ENCODE measurements around the gene TFG.
A peak's percentile ranks its signal among the peaks of the same experiment; 100 is the strongest.

The TFG gene

DNA sequence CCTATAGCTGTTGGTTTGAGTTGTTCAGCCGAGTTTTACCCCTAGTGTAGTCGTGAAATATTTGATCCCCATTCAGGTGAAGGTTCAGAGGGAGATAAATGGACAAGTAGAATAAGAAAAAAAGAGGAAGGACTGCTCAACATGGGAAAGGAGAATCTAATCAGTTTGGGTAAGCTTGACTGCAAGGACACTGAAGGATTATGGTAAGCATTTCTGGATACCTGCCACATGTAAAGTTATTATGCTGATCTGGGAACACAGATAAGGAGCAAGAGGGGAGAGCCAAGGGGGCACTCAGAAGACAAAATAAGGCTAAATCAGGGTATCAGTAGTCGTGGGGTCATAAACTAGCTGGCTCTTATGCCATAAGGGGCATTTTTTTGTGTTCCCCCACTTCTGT, 49.9 kb downstream of the TFG start:
- no peak for DNase-seq

DNA sequence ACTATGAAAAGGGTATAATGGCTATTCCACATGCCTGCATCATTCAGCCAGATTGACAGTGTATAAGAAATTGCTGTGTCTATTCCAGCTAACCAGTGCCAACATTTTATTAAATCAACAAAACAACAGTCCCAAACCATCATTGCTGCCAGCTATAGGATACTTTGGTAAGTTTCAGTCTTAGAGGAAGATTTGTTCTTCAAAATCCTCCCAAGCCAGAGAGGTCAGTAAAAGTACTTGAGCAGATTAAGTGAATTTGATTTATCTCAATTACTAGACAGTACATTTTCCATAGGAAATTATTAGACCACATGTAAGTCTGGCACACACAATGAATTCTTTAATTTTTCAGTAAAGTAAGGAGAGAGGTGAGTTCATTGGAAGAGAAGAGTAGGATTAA, 50.7 kb downstream of the TFG start:
- no peak for DNase-seq

DNA sequence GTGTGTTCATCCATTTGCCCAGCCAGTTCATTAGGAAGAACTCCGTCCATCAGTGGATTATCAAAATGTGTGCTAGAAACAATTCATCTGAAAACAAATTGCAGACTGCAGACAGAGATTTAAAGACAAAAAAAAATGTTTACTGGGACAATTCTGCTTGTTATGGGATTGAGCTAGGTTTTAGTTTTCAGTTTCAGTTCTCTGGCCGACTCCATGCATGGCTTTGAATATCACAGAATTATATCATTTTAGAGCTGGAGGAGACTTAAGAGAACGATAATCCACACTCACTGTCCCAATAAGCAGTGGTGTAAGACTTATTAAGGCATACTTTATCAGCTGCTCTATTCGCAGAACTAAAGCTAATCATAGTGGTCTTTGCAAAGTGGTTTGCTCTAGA, 51.1 kb downstream of the TFG start:
- no peak for DNase-seq

- DNase-seq = no peak
Observed at GRCh38 chr3:100761211-100761942, 52.1 kb downstream of the TFG start.

DNA sequence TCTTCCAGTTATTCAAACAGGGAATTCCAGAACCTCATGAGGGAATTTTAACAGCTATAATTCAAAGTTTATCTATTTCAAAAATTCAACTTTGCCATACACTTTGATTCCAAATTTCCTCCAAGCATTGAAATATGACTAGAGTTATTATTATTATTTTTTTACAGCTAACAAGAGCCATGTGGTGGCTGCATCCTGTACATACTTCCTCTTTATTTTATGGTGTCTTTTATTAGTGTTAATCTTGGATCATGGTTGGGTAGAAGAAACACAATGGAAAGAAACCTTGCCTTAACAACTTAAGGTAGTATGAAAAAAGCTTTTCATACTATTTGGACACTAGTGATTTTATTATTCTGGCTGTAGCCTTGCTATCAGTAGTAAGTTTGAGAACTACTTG, 52.7 kb downstream of the TFG start:
- DNase-seq = no peak

DNA sequence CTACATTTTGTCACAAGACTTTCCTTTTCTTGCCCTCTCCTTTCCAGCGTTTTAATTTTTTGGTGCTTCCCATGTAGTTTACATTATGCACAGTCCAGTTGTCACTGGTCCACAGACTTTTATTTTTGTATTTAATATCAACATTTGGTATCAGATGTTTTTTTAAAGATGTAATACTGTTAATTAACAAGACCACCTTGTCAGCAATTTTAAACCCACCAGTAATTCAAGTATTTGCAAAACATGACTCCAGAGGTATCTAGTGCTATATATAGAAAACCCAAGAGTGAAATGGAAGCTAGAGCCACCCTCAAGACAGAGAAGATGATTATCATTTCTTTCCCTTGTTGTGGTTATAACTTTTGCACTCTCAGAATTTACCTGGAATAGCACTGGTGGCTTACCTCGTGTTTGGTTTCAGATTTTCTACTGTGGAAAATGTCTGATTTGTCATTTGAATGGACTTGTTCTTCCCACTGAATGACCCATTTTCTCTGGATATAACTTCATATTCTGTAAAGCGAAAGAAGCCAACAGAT, 56.2 kb downstream of the TFG start:
- DNase-seq = no peak

DNA sequence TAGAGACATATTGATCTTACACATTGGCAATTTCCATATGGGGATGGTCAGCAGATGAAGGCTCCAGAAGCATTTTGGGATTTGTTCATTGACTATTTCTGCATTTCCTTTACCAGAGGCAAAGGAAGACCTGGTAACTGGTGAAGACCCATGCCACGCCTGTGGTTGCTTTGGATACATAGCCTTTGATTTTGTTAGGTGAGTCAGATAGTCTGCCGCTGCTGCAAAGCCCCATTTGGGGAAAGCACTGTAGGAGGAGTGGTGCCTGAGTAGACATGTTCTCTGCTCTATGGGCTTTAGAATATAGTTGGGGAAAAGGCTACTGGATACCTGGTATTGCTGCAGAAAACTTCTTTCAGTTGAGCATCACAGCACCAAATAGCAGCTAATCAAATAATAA, 56.8 kb downstream of the TFG start:
- DNase-seq = no peak

DNA sequence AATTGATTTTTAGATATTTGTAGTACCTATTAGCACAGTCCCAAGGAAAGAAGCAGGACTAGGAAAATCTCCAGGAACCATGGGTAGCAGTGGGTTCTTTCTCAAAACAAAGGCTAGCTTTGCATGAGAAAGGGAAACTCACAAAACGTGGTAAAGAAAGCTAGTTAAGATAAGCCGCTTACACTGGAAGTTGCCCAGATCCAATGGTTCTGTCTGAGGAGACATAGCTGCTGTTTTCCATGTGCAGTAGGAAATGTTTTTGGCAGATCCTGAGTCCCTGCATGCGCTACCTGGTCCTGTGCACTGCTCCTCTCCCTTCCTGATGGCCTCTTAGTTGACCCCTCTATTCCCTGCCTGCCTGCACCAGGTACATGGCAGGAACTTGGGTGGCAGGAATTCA, 60.4 kb downstream of the TFG start:
- no peak for DNase-seq

DNA sequence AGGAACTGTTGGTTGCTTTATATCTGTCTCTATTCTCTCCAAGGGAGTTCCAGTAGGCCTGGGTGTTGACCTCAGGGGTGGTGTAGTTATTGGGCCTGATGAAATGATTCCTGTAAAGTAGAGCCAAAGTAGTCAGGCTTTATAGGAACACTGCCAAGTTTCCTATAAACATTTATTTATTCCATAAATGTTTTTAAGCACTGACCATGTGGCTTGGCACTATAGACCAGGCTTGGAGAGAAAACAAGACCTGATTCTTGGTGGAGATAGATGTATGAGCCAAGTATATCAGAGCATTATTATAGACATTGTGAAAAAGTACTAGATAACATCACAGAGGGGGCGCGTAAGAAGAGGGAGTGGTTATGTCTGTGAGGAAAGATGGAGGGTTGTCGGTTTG, 65.9 kb downstream of the TFG start:
- DNase-seq = no peak

- DNase-seq = peak; percentile 14
Observed at GRCh38 chr3:100775669-100776068, 66.4 kb downstream of the TFG start.

GRCh38 chr3:100776097-100776729, 66.9 kb downstream of the TFG start:
- no peak for DNase-seq

- peak; percentile 21 for DNase-seq
Observed at GRCh38 chr3:100776746-100777145, 67.5 kb downstream of the TFG start.

DNA sequence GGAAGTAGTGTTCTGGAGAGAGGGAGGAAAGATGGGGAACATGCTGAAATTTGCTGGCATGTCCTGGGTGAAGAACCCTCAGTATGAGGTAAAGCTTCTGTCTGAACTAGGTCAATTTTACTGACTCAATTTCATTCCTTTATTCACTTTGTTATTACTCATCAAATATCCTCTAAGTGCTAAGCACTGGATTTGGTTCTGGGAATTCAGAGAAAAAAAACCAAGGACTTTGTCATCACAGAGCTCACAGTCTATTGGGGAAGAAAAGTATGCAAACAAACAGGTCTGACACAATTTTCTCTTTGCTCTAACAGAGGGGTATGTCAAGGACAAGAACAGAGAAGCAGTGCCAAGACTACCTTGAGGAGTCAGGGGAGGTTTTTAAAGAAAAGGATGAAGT, 68.0 kb downstream of the TFG start:
- DNase-seq = peak; percentile 88

DNA sequence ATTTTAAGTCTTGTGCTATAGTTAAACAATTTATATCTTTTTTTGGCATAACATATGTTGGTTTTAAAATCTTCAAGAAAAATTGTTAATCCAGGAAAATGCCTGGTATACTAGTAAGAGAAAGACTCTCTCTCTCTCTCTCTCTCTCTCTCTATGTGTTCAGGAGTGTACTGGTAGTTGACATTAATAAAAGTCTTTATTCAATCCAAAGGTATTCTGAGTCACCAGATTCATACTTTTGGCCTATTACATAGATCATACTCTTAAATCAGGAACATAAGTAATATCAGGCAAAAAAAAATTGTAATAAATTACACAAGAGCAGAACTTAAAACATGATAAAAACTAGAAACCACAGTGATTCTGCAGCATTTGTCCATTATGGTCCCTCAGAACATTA, 70.2 kb downstream of the TFG start:
- DNase-seq = peak; percentile 53

- DNase-seq = no peak
Observed at GRCh38 chr3:100780071-100780622, 70.9 kb downstream of the TFG start.

- peak; percentile 94 for DNase-seq
Observed at GRCh38 chr3:100781301-100781700, 72.0 kb downstream of the TFG start.

DNA sequence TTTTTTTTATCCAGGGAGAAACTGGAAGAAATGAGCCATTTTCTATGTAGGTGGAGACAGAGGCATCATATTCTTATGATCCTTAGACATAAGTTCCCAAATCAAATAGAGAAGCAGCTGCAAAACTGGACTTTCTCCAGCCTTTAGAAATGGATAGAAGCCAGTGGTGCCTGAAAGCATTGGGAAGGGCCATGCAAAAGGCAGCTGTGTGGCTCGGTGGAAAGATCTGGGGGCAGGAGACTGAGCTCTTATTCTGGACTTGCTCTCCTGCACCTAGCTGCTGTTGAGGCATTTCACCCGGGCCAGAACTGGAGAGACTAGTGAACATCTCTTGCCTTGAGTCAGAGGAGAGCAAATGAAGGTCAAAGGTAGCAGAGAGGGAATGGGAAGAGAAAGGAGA, 73.1 kb downstream of the TFG start:
- no peak for DNase-seq

DNA sequence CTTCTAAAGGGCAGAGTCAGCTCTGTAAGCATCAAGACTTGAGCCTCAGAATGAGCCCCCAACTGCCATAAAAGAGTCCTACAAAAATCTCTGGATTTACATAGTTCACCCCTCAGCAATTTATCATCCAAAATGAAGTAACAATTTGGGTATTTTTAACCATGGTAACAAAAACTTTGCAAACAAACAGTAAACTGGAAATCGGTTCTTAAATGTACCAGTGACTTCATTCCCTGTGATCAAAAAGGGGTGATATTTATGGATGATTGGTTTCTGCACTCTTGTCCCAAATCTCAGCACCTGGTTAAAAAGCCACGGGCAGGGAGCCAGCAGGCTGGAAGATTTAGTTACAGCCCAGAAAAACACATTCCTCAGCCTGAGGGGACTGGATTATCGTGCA, 73.6 kb downstream of the TFG start:
- peak; percentile 76 for DNase-seq

DNA sequence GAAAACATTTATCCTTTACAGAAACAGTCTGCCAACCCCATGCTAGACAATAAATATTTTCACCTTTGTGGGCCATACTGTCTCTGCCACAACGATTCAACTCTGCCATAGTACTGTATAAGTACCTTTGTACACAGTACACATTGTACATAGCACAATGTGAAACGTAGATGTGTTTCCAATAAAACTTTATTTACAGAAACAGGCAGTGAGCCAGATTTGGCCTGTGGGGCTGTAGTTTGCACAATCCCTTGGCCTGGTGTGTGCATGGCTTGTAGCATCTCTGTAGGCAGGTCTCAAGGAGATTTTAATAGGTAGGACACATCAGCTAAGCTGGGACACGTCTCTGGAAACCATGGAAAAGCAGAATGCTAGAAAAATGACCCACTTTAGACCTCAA, 74.3 kb downstream of the TFG start:
- DNase-seq = no peak

DNA sequence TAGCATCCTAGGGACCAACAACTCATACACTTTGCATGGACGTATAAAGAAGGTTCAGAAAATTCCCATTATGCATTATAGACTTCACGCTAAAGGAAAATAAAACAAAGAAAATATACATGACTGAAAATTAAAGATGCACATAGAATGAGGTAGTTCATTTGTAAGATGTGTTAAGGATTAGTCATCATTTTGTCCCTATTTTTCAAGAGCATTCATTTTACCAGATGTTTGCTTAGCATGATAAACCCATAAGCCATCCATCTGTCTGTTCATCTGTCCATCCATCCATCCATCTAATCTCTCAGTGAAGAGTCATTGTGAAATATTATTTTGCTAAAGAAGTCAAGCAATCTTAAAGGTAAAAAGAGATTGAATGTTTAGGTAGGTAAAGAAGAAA, 80.3 kb downstream of the TFG start:
- peak; percentile 45 for DNase-seq

DNA sequence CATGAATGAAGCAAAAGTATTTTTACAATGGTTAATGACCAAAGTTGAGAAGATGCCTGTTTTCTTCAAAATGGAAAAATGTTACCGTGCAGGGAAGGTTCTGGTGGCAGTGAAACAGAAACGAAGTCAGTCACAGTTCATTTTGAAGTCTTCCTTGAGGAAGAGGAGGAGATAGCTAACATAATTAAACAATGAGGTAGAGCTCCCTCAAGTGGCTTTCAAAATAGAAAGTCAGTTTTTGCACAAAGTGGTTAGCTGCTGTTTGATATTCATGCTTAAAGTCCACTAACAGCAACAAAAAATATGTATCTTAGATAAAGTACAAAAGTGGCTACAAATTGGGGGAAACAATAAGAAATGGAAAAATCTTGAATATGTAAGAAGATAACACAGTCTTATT, 87.3 kb downstream of the TFG start:
- DNase-seq = peak; percentile 48

GRCh38 chr3:100798012-100798411, 88.7 kb downstream of the TFG start:
- DNase-seq = peak; percentile 73
